Activated B cell treated with CpG ODN at 0.5 μM for 24 hours (primary cell): ENCODE results near the gene SORL1. TPM values are rescaled to one million over a fixed set of nuclear protein-coding genes. Genes with fewer than 3 reads are reported as not detected.

Source experiments
- ATAC-seq: fragments of 200-7000 bp; cut with Tn5 transposase; one replicate; pipeline ENCODE4 v1.10.0; 2021; ENCODE audit warnings: low read depth, mild to moderate bottlenecking, moderate library complexity
- CTCF ChIA-PET: fragments of 350-600 bp; sonication (Branson Sonifier 250); formaldehyde crosslinking; loops from one replicate; lab custom pipeline; 2021; ENCODE audit warnings: antibody characterized with exemption; lab: Charles Lee
- POLR2A ChIA-PET: fragments of 350-600 bp; sonication (Branson Sonifier 250); formaldehyde crosslinking; loops from one replicate; lab custom pipeline; 2021; ENCODE audit warnings: antibody characterized with exemption; lab: Charles Lee
- DNase-seq: peaks from one replicate; pipeline ENCODE4 v3.0.0; 2022
- H3K27ac Mint-ChIP-seq: one replicate; pipeline ENCODE4 v1.8.0; 2020; ENCODE audit warnings: mixed read lengths
- H3K27me3 Mint-ChIP-seq: one replicate; pipeline ENCODE4 v1.8.0; 2021; ENCODE audit warnings: mixed read lengths
- H3K36me3 Mint-ChIP-seq: one replicate; pipeline ENCODE4 v1.8.0; 2021; ENCODE audit warnings: low read depth, mixed read lengths
- H3K4me1 Mint-ChIP-seq: one replicate; pipeline ENCODE4 v1.8.0; 2021; ENCODE audit warnings: mixed read lengths
- H3K4me3 Mint-ChIP-seq: one replicate; pipeline ENCODE4 v1.8.0; 2020; ENCODE audit warnings: mild to moderate bottlenecking, mixed read lengths
- H3K9me3 Mint-ChIP-seq: one replicate; pipeline ENCODE4 v1.8.0; 2020; ENCODE audit warnings: mixed read lengths
- CTCF ChIP-seq: fragments of 200-600 bp; IDR thresholded peaks from one replicate; pipeline ENCODE4 v1.8.0; 2022; ENCODE audit warnings: antibody characterized with exemption, mild to moderate bottlenecking
- intact Hi-C: fragments of 100-400 bp; cut with micrococcal nuclease; formaldehyde crosslinking; loops from one replicate; pipeline ENCODE4 v1.15.1; 2024
- total RNA-seq: library from RNA; stranded (reverse); gene quantifications from 2 replicates; pipeline ENCODE4 v1.2.3, GENCODE V29; 2022

Gene SORL1
- total RNA-seq, 1 donor from 2014 or later, result 180 TPM

GRCh38 chr11:121667836-121668235, 215.7 kb downstream of the SORL1 start:
- Mint-ChIP-seq H3K27me3 (peaks cover 4% of the 10 kb centered on the region), H3K9me3 (no peaks in the 10 kb centered on the region), H3K27ac (no peak overlapping the region), H3K4me3 (no peak overlapping the region), H3K4me1 (no peaks in the 10 kb centered on the region), H3K36me3 (no peaks in the 10 kb centered on the region)
- no peak for DNase-seq
- TF ChIP-seq CTCF, result no peak
- no peak for ATAC-seq
- ChIA-PET CTCF (no interaction called here), POLR2A (no interaction called here)
- intact Hi-C loops, result no loop called here

GRCh38 chr11:121669422-121669821, 217.3 kb downstream of the SORL1 start:
- no peaks in the 10 kb centered on the region for H3K9me3 Mint-ChIP-seq
- H3K27ac Mint-ChIP-seq, result no peak overlapping the region
- H3K36me3 Mint-ChIP-seq, result no peaks in the 10 kb centered on the region
- H3K27me3 Mint-ChIP-seq, result peaks cover 4% of the 10 kb centered on the region
- ATAC-seq (no peak), DNase-seq (no peak)
- TF ChIP-seq CTCF, result no peak
- no peak overlapping the region for H3K4me3 Mint-ChIP-seq
- CTCF ChIA-PET, result no interaction called here
- intact Hi-C loops, result no loop called here
- H3K4me1 Mint-ChIP-seq, result no peaks in the 10 kb centered on the region
- POLR2A ChIA-PET, result no interaction called here

- H3K4me3 Mint-ChIP-seq, result no peak overlapping the region
- no peaks in the 10 kb centered on the region for H3K36me3 Mint-ChIP-seq
- ATAC-seq (no peak), DNase-seq (no peak)
- no peak for TF ChIP-seq CTCF
- CTCF ChIA-PET, result no interaction called here
- no peak overlapping the region for H3K27ac Mint-ChIP-seq
- POLR2A ChIA-PET, result no interaction called here
- H3K27me3 Mint-ChIP-seq, result peaks cover 2% of the 10 kb centered on the region
- no peaks in the 10 kb centered on the region for H3K4me1 Mint-ChIP-seq
- H3K9me3 Mint-ChIP-seq, result no peaks in the 10 kb centered on the region
- intact Hi-C loops, result no loop called here
These were observed 218.2 kb downstream of the SORL1 start for GRCh38 chr11:121670266-121670665.

- no peak for TF ChIP-seq CTCF
- H3K4me1 Mint-ChIP-seq, result no peaks in the 10 kb centered on the region
- CTCF ChIA-PET, result no interaction called here
- H3K27ac Mint-ChIP-seq, result no peak overlapping the region
- DNase-seq, result no peak
- ATAC-seq, result no peak
- no peak overlapping the region for H3K4me3 Mint-ChIP-seq
- POLR2A ChIA-PET, result no interaction called here
- H3K36me3 Mint-ChIP-seq, result no peaks in the 10 kb centered on the region
- H3K27me3 Mint-ChIP-seq, result peaks cover 2% of the 10 kb centered on the region
- intact Hi-C loops, result no loop called here
- no peaks in the 10 kb centered on the region for H3K9me3 Mint-ChIP-seq
These were observed 218.7 kb downstream of the SORL1 start for GRCh38 chr11:121670805-121671282.

- H3K4me1 Mint-ChIP-seq, result no peaks in the 10 kb centered on the region
- TF ChIP-seq CTCF, result no peak
- no peaks in the 10 kb centered on the region for H3K9me3 Mint-ChIP-seq
- DNase-seq (no peak), ATAC-seq (no peak)
- no peak overlapping the region for H3K27ac Mint-ChIP-seq
- peaks cover 2% of the 10 kb centered on the region for H3K27me3 Mint-ChIP-seq
- ChIA-PET CTCF (no interaction called here), POLR2A (no interaction called here)
- no peaks in the 10 kb centered on the region for H3K36me3 Mint-ChIP-seq
- no peak overlapping the region for H3K4me3 Mint-ChIP-seq
- intact Hi-C loops, result no loop called here
These were observed 219.4 kb downstream of the SORL1 start for GRCh38 chr11:121671283-121672168.
